ENCODE data around the gene EXOC1.
"Not testable (repeated sequence)": the region's sequence is repeated elsewhere in the genome, so short reads cannot be mapped to it uniquely, and the experiment has no call there.

The EXOC1 gene

GRCh38 chr4:55853484-55854046 lies at the start of gene EXOC1:
Gene EXOC1, plus strand, starts transcription at chr4:55853648. Its CDS starts 4,676 bp downstream, at chr4:55858324.
- DNase-seq = peak; percentile 91

- DNase-seq = no peak
Observed at GRCh38 chr4:55807556-55807955, 45.9 kb upstream of the EXOC1 start.

- DNase-seq = peak; percentile 47
Observed at GRCh38 chr4:55808186-55808585, 45.3 kb upstream of the EXOC1 start.

- peak; percentile 21 for DNase-seq
Observed at GRCh38 chr4:55808632-55809031, 44.8 kb upstream of the EXOC1 start.

- no peak for DNase-seq
Observed at GRCh38 chr4:55817691-55818090, 35.8 kb upstream of the EXOC1 start.

- no peak for DNase-seq
Observed at GRCh38 chr4:55819634-55820033, 33.8 kb upstream of the EXOC1 start, which contains the start of gene EXOC1L. Gene EXOC1L, plus strand, starts transcription at chr4:55819790. Its CDS starts 237 bp downstream, at chr4:55820027.

- no peak for DNase-seq
Observed at GRCh38 chr4:55820279-55820678, 33.2 kb upstream of the EXOC1 start.

- DNase-seq = no peak
Observed at GRCh38 chr4:55822329-55822728, 31.1 kb upstream of the EXOC1 start.

- no peak for DNase-seq
Observed at GRCh38 chr4:55824865-55825264, 28.6 kb upstream of the EXOC1 start.

GRCh38 chr4:55826986-55827385 lies 26.5 kb upstream of the EXOC1 start:
- DNase-seq = no peak

GRCh38 chr4:55827582-55827981 lies 25.9 kb upstream of the EXOC1 start:
- no peak for DNase-seq

GRCh38 chr4:55830048-55830447 lies 23.4 kb upstream of the EXOC1 start:
- DNase-seq = no peak

GRCh38 chr4:55830716-55831115 lies 22.7 kb upstream of the EXOC1 start:
- no peak for DNase-seq

GRCh38 chr4:55834086-55834795 lies 19.2 kb upstream of the EXOC1 start:
- no peak for DNase-seq

- no peak for DNase-seq
Observed at GRCh38 chr4:55837903-55838302, 15.5 kb upstream of the EXOC1 start.

- no peak for DNase-seq
Observed at GRCh38 chr4:55838356-55838755, 15.1 kb upstream of the EXOC1 start.

GRCh38 chr4:55838952-55839351 lies 14.5 kb upstream of the EXOC1 start:
- DNase-seq = no peak

GRCh38 chr4:55840956-55841355 lies 12.5 kb upstream of the EXOC1 start:
- DNase-seq = no peak

GRCh38 chr4:55841373-55842239 lies 11.8 kb upstream of the EXOC1 start:
- DNase-seq = not testable (repeated sequence)

GRCh38 chr4:55842312-55842711 lies 11.1 kb upstream of the EXOC1 start:
- DNase-seq = not testable (repeated sequence)

GRCh38 chr4:55849724-55850123 lies 3.7 kb upstream of the EXOC1 start:
- no peak for DNase-seq

GRCh38 chr4:55851885-55852284 lies 1.6 kb upstream of the EXOC1 start:
- DNase-seq = no peak

- DNase-seq = no peak
Observed at GRCh38 chr4:55854129-55854528, 681 bp downstream of the EXOC1 start.

- DNase-seq = no peak
Observed at GRCh38 chr4:55857586-55857985, 4.1 kb downstream of the EXOC1 start.

Data from DMS 273 treated with DMSO at 0.1 percent for 48 hours (cell line).